K562 treated with DMSO at 1 percent for 12 hours (cell line): Measurements from ENCODE around the gene GRM3. TPM values are rescaled to one million over a fixed set of nuclear protein-coding genes. Genes with fewer than 3 reads are reported as not detected.

Experiments used
- total RNA-seq: library from RNA; unstranded; fragments of 300-600 nt; gene quantifications from 2 replicates; pipeline ENCODE4 v1.2.3, GENCODE V29; 2022; ENCODE audit not compliant: insufficient read depth

The GRM3 gene
- not detected in 2 replicates for total RNA-seq

DNA sequence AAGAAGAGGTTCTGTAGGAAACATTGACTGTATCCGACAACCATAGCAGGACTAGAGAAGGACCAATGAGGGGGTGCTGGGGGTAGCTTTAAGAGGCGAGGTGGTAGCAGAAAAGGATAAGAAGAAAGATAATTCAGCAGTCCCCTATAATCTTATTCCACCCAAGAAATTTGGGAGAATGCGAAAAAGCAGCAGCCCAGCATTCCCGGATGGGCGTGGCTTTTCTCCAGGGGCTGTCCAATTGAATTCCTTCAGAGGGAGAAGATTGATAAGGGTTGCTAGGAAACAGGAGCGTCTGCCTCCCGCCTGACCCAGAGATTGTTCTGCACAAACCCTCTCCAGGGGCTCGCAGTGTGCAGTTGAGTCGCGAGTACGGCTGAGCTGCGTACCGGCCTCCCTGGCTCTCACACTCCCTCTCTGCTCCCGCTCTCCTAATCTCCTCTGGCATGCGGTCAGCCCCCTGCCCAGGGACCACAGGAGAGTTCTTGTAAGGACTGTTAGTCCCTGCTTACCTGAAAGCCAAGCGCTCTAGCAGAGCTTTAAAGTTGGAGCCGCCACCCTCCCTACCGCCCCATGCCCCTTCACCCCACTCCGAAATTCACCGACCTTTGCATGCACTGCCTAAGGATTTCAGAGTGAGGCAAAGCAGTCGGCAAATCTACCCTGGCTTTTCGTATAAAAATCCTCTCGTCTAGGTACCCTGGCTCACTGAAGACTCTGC is at the start of gene GRM3:
TSS of gene GRM3 (plus strand) at position 349 of the 721 bp plus-strand sequence. CDS start 121,237 bp downstream, outside the sequence.

